A549 (cell line): Measurements from ENCODE around the gene TMEM87B.

Experiments
- CTCF ChIP-seq: fragments of >200 bp; sonication (Bioruptor Twin); formaldehyde crosslinking; IDR thresholded peaks from 3 replicates; pipeline ENCODE4 v1.5.1; 2016
- EP300 ChIP-seq, 2 experiments: fragments of >200 bp; sonication (Bioruptor Twin); formaldehyde crosslinking; IDR thresholded peaks; 2 replicates in 1 of 2; 3 replicates in 1 of 2; pipeline ENCODE4 v1.6.1; 2016 to 2017
- JUN ChIP-seq, 2 experiments: fragments of >200 bp; sonication (Bioruptor Twin); formaldehyde crosslinking; IDR thresholded peaks; 2 replicates in 1 of 2; 3 replicates in 1 of 2; pipeline ENCODE4 v1.6.1; 2016 to 2017
- KDM1A ChIP-seq: fragments of 200-600 bp; sonication (generic); IDR thresholded peaks from 2 replicates; pipeline ENCODE4 v1.6.1; 2016; ENCODE audit warnings: low read depth, mild to moderate bottlenecking
- MYC ChIP-seq: IDR thresholded peaks from 2 replicates; pipeline ENCODE4 v1.6.1; 2012; ENCODE audit warnings: mild to moderate bottlenecking, inconsistent platforms, low read length, improper control_type of control experiment, borderline replicate concordance
- POLR2A ChIP-seq: IDR thresholded peaks from 2 replicates; pipeline ENCODE4 v1.6.1; 2012; ENCODE audit warnings: mild to moderate bottlenecking, low read length
- RCOR1 ChIP-seq: fragments of 150-350 bp; IDR thresholded peaks from 2 replicates; pipeline ENCODE4 v1.6.1; 2014; ENCODE audit warnings: antibody characterized with exemption, low read length, low read depth

GRCh38 chr2:112087346-112088020 lies 32.4 kb downstream of the TMEM87B start:
- TF ChIP-seq MYC (no peak), KDM1A (no peak), EP300 (IDR thresholded peaks at IDR 0.05) (no peak), JUN (IDR thresholded peaks at IDR 0.05) (no peak), CTCF (no peak), POLR2A (no peak), RCOR1 (no peak)
